ENCODE data around the gene TGFB2.
"Not testable (repeated sequence)": the region's sequence is repeated elsewhere in the genome, so short reads cannot be mapped to it uniquely, and the experiment has no call there.

The TGFB2 gene

DNA sequence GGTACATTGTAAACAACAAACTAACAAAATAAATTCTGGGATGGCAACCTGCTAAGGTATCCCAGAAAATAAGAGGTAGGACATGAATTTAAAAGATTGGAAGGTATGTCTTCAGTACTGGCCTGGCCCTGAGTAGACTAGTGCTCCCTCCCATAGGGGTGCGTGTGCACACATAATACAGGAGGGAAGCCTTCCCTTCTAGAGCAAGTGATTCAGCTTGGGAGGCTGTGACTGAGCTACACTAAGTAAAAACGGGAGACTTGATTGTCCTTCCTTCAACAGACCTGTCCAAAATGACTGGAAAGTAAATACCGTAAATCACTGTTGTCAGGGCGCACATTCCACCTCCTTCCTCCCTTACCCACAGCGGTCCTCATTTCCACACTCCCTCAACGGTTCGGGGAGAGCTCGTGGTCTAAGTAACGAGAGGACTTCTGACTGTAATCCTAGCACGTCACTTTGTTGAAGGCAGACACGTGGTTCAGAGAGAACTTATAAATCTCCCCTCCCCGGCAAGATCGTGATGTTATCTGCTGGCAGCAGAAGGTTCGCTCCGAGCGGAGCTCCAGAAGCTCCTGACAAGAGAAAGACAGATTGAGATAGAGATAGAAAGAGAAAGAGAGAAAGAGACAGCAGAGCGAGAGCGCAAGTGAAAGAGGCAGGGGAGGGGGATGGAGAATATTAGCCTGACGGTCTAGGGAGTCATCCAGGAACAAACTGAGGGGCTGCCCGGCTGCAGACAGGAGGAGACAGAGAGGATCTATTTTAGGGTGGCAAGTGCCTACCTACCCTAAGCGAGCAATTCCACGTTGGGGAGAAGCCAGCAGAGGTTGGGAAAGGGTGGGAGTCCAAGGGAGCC is at the start of gene TGFB2:
Gene TGFB2 (plus strand): TSS at position 523 of the 859 bp plus-strand sequence. CDS start 1,366 bp downstream, outside the sequence.
- DNase-seq = peak; percentile 17

DNA sequence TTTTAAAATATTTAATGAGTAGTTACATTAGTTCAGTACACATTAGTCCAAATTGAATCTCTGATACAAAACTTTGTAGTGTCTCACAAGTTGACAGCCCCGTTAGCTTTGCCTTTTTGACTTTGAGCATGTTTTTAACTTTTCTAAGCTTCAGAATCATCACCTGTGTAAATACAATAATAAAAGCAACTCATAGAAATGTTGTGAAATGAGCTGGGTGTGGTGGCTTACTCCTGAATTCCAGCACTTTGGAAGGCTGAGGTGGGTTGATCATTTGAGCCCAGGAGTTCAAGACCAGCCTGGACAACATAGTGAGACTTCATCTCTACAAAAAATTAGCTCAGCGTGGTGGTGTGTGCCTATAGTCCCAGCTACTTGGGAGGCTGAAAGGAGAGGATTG is 49.0 kb upstream of the TGFB2 start:
- no peak for DNase-seq

DNA sequence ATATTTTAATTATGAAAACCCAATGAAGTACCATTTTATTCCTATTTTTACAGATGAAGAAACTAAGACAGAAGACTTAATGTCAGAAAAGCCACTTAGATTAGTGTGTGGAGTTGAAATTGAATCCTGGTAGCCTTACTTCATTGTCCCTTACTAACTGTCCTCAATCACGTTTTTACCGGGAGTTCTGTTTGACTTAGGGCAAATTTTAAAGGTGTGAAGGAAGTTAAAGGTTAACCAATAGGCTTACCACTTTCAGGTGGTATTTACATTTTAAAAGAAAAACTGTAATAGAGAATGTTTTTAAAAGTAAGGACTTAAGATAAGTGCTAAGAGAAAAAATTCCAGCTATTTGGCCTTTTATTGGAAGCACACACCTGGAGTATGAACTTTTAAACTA is 47.7 kb upstream of the TGFB2 start:
- DNase-seq = no peak

DNA sequence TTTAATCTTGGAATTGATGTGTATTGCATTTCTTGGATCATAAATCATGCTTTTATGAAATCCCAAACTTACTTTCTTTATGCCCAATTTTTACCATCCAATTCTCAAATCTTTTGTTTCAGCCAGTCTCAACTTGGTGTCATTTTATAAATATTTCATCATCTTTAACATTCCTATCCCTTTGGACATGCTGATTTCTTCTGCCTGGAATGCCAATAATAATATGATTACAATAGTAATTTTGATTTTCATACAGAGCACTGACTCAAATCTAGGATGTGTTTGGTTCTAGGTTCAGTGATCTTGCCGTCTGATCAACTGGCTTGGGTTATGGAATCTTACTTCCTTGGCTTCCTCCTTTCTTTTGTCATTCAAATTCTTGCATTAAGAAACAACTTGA is 47.3 kb upstream of the TGFB2 start:
- no peak for DNase-seq

DNA sequence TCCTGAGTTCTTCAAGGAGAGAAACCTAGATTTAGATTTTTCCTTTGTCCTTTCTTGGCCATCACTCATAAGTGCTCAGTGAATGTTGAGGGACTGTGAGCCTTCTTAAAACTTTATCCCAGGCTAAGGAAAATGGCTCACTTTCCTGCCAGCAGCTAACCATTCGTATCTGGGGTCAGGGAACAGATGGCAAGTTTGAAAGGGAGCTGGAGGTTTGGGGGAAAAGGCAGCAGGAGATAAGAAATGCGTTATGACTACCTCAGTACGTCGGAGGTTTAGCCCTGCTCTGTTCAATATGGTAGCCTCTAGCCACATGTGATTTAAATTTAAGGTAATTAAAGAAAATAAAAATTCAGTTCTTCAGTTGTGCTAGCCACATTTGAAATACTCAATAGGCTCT is 46.7 kb upstream of the TGFB2 start:
- DNase-seq = no peak

DNA sequence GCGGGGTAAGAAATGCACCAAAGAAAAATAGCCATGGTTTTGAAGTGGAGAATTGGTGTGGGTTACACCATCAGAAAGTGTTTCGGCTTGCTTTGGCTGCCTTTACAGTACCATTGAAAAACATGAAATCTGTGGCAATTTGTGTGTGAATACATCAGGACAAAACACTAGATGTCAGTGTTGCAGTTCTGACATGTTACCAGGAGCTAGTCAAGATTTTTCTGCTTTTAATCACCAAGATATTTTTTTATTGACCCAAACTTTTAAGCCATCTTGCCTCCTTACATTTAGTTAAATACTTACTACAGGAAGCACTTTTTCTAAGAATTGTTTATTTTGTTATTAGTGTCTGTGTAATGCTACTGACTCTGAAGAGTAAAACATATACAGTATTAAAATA is 45.7 kb upstream of the TGFB2 start:
- no peak for DNase-seq

DNA sequence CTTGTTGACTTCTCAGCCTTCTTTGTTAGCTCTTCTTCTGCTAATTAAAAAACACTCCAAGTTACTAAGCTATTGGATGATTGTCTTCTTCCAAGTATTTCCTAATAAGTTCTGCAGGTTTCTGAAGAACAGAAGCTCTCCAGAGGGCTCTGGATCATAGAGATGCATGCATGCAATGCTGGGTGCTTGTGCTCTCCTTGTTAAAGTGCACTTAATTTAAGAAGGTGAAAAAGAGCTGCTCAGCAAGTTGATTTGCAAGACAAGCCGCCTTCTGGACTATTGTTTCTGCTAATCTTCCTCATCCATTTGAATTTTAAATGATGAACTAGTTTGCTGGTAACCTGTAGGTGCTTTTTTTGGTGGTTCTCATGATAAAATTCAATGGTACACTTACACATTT is 43.9 kb upstream of the TGFB2 start:
- no peak for DNase-seq

DNA sequence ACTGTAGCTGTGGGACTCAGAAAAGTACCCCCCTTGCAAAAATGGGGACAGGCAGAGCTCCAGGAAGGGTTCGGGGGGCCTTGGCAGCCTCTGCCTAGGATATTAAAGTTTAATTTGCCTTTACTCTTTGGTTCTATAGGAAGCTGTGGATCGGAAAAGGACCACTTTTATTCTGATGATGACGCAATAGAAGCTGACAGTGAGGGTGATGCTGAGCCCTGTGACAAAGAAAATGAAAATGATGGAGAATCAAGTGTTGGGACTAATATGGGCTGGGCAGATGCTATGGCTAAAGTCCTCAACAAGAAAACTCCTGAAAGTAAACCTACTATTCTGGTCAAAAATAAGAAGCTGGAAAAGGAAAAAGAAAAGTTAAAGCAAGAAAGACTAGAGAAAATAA is 43.0 kb upstream of the TGFB2 start:
- DNase-seq = no peak

DNA sequence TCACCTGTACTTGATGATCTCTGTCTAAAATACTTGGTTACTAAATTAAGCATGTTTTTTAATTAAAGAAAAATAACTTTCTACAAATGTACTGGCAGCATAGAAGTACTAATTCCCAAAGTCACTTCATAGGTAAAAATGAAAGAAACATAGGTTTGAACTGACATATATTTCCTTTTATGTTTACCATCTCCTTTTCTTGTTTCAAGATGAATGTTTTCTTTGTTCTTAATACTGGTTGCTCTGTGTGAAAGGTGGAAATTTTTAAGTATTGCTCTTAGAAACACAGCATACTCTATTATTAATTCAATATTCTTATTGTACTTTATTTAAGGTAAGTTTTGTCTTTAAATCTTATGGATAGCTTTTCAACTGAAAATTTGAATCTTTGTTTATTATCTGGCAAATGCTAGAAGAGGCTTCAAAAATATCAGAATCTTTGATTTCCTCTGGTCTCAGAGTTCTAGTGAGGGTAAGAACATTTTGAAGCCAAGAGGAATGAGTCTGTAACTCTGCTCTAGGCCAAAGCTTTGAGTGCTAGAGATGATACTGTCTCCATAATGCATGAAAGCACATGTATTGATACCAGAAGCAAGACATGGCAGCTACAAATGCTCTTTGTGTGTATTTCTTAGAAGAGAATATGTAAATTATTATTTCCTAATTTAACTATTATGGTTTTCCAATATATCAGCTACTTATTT is 41.8 kb upstream of the TGFB2 start:
- DNase-seq = no peak

DNA sequence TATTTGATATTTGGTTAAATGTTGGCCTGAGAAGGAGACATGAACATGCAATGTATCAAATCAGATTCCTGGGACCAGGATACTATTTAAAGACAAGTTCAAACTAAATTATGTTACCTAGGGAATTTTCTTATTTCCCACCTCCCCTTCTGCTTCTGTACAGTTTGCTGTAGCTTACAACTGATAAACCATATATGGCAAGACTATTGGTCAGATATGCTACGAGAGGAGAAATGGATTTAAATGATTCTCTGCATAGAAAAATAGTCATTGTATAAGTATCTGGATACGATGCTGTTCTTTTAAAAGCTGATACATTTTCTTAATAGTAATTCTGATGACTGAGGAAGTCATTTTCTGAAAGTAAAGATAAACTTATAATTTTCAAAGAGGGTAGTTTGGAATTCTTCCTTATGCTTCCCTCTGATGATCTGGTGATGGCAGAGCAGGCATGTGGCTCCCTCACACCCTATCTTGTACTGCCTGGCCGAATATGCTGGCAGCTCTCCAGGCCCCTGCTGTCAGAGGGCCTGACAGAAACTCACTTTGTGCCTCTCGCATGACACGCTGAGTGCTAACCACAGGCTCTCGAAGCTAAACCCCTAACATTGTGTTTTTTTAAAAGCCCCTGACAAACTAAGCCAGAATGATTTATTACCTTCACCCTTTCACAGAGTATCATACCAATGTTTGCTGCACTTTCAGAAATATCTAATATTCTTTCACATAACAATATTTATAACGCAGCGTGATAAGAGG is 40.7 kb upstream of the TGFB2 start:
- DNase-seq = no peak

DNA sequence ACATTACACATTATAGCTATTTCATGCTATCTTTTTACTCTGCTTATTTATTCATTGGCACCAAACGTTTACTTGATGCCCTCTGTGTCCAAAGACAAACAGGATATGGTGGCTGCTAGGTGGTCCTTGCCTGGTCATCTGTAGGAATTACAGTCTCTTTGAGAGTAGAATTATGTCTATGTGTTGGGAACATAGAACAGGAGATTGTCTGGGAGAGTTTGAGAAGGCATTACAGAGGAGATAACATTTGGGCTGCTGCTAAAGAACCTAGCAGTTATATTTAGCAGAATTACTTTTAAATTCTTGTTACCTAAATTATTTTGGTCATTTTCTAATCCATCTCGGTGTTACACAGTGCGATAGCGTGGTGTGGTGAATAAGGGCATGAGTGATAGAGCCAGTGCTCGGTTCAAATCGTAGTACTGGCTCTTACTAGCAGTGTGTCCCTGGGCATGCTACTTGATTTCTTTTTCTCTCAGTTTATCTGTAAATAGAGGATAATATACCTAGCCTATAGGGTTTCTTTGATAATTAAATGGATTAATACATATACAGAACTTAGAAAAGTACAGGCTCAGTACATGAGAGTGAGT is 39.6 kb upstream of the TGFB2 start:
- no peak for DNase-seq

DNA sequence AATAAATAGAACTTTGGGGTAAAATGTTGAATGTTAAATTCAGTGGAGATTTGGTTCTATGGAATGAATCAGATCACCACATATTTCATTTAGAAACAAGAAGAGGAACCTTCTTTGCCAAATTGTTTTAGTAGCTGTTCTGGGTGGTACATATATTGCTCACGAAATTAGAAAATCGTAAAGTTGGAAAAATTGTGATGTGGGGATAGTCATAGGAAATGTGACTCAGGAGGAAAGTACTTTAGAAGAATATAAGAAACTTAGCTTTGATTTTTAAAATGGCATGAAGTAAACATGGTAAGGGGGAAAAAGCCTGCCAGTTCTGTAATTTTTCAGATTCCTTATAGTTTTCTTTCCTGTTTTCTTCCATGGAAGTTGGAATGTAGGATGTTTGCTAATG is 32.6 kb upstream of the TGFB2 start:
- no peak for DNase-seq

DNA sequence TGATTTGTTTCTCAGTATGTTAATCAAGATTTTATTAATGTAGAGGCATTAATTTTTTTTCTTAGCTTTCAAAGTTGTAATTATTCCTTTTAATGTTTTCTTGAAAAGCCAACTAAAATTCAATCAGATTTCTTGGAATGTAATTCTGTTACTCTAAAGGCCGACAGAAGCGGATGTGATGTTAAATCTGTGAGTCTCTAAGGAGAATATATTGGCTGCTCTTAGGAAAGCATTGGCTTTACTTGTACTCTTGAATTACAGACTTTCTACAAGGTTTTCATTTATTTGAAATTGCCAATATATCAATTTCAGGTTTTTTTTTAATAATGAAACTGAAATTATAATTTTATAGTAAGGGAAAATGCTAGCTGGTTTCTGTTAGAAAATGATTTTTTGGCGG is 30.8 kb upstream of the TGFB2 start:
- DNase-seq = no peak

DNA sequence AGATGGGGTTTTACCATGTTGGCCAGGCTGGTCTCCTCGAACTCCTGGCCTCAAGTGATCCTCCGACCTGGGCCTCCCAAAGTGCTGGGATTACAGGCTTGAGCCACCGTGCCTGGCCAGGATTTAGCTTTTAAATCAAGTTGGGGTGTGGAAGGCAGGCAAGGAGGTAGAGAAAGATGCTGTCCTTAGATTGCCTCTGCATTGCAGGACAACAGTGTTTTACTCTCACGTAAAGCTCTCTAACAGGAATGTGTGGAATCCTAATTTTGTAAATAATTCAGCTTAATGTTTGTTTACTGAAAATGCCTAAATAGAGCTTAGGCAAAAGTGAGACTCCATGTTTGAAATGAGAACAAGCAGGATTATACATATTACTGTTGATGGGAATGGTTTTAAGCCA is 29.5 kb upstream of the TGFB2 start:
- DNase-seq = no peak

DNA sequence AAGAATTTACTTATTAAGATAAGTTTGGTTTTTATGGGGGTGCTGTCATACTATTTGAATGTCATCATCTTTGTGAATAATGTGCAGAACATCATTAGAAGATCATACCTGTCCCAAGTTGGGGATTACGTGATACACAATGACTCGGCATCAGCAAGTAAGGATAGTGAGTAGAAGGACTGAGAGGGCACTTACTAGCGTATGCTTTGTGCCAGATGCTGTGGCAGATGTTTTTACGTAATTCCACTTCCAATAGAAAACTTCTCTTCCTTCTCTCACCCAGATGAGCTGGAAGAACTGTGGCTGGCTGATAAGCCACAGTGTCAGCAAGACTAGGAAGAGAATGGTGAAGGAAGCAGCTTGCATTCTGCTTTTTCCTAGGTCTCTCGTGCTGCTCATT is 28.1 kb upstream of the TGFB2 start:
- DNase-seq = no peak

DNA sequence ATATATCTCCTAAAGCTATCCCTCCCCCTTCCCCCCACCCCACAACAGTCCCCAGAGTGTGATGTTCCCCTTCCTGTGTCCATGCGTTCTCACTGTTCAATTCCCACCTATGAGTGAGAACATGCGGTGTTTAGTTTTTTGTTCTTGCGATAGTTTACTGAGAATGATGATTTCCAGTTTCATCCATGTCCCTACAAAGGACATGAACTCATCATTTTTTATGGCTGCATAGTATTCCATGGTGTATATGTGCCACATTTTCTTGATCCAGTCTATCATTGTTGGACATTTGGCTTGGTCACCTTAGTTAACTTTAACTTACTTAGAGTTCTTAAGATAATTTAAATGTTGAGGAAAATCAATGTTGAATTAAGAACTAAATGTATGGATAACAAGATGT is 25.0 kb upstream of the TGFB2 start:
- DNase-seq = not testable (repeated sequence)

DNA sequence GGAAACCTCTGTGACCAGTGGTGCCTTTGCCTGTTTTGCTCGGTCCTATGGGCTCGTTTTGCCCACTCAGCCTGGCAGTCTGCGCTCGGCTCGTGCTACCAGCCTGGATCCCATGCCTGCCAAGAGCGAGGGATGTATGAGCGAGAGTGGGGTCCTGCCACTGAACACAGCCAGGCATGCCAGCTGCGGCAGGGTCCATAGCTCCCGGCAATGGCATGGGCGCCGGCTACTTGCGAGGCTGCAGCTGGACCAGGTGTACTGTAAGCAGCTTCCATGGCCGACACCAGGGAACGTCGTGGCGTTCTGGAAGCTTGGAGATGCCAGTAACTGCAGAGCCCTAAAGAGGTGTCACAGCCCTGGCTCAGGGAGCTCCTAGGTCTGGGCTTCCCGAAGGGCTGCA is 22.4 kb upstream of the TGFB2 start:
- no peak for DNase-seq

DNA sequence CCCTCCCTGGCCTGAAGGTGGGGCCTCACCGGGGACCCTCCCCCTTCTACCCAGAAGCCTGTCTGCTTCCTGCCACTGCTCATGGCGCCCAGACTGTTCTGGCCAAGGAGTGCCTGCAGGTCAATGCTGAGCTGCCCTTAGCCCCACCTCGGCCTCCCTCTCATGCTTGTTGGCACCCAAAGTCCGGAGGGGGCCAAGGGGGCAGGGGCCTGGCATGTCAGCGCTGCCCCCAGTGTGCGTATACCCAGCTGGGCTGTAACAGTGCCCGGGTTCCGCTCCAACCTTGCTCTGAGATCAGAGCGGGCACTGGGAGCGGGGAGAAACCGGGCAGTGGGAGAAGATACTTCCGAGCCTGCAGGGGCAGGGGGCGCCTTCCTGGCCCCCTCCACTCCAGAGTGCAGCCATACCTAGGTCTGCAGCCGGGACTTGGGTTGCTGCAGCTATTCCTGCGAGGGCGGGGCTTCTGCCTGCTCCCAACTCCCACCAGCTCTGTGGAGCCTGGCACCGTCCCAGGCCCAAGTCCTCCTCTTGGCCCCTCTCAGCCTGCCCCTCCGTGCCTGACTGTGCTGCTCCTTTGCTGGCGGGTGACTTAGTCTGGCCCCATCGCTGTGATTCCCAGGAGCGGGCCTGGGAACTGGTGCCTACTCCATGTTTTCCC is 21.4 kb upstream of the TGFB2 start:
- no peak for DNase-seq

DNA sequence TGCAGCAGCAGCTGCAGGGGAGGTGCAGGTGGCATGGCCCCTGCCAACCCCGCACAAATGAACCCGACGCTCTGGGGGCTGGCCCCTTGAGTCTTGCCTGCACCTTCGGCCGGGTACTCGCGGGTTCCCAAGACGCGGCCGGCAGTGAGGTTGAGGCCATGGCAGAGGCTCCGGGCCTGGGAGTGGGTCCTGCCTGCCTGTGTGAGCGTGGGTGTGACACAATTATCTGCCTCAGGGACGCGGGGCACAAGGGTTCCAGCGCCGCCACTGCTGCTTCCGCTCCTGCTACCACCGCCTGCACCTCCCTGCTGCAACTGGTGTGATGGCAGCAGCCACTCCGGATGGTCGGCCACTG is 20.9 kb upstream of the TGFB2 start:
- no peak for DNase-seq

DNA sequence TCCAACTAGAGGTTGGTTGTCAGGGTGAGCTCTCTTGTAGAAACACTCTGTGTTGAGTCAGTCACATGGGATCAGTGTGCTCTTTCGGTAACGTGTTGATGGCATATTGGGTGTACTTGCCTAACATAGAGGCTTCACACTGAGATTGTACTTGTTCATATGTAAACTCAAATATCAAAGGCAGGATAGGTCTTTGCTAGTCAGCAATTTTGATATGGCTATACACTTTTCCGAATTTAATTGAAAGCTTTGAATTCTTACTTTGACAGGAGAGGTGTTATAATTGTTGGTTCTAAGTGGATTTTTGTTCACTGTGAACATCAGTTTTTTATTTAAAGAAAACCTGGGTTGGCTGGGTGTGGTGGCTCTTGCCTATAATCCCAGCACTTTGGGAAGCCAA is 16.4 kb upstream of the TGFB2 start:
- DNase-seq = no peak

DNA sequence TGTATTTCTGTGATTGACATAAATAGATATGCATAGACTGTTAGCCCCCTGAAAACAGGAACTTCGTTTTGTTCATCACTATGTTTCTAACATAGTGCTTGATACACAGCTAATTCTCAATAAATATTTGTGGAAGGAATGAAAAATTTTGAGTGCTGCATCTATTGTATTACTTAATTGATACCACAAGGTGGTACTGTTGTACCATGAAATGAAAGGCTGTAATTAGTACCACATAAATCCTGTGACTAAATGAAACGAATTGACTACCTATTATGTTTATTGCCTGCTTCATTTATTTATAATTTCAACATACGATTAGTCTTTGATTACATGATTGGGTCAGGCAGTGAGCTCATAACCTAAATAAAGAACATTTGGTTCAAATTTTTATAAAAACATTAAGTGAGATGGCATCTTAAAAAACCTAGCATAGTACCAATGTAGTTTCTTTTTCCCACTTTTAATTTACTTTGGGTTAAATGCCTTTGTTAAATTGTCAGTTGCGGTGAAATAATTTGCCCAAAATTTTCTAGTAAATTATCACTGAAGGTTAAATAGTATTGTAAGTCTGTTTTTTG is 15.0 kb upstream of the TGFB2 start:
- peak; percentile 48 for DNase-seq

DNA sequence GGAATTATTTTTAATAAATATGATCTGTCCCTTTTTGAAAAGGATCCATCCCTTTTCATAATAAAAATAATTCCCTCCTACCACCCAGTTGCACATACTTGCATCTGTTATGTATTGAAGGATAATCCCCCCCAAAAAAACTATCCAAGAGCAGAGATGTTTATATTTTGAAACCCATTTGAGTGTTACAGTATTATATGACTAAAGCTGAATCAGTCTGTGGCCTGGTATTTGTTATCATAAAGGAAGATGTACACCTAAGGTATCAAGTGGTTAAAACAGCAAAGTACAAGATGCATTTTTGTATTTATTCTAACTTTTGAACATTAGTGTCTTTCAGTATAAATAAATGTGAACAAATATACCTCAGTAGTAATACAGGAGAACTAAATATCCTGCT is 12.7 kb upstream of the TGFB2 start:
- DNase-seq = no peak

DNA sequence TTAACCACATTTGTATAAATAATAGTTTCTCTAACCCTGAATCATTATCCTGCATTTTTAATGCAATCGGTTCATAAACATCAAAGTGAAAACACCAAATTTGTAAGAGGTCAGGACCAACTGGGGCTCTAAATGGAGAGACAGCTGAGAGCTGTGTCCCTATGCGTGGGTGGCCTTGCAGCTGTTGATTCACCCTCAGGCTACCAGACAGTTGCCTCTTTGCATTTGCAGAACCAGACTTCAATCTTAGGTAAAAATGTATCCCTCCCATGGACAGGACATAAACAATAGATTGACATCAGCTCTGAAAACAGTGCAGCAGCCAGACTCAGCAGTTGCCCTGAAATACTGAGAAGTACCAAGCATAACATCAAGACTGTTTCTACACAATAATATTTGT is 8.8 kb upstream of the TGFB2 start:
- DNase-seq = no peak

All from CD4-positive, alpha-beta T cell treated with Interleukin-21 for 1 hour (primary cell).